H1 (cell line): Measurements from ENCODE around the gene GCSAM.

ENCODE experiments used
- PHF8 ChIP-seq: fragments of 200-600 bp; sonication (generic); conservative IDR thresholded peaks from 2 replicates; pipeline ENCODE4 v1.7.1; 2012; ENCODE audit warnings: low read depth, mild to moderate bottlenecking, inconsistent platforms, low read length, moderate library complexity
- POLR2A ChIP-seq, 2 experiments: IDR thresholded peaks; 1 replicate in 1 of 2; 2 replicates in 1 of 2; pipeline ENCODE4 v1.6.1; 2011; ENCODE audit warnings: low read depth in 2 of 2, low read length in 2 of 2, mild to moderate bottlenecking in 2 of 2; ENCODE audit errors: control extremely low read depth in 1 of 2
- POLR2AphosphoS5 ChIP-seq: IDR thresholded peaks from 2 replicates; pipeline ENCODE4 v1.6.1; 2011; ENCODE audit warnings: low read depth, low read length

DNA sequence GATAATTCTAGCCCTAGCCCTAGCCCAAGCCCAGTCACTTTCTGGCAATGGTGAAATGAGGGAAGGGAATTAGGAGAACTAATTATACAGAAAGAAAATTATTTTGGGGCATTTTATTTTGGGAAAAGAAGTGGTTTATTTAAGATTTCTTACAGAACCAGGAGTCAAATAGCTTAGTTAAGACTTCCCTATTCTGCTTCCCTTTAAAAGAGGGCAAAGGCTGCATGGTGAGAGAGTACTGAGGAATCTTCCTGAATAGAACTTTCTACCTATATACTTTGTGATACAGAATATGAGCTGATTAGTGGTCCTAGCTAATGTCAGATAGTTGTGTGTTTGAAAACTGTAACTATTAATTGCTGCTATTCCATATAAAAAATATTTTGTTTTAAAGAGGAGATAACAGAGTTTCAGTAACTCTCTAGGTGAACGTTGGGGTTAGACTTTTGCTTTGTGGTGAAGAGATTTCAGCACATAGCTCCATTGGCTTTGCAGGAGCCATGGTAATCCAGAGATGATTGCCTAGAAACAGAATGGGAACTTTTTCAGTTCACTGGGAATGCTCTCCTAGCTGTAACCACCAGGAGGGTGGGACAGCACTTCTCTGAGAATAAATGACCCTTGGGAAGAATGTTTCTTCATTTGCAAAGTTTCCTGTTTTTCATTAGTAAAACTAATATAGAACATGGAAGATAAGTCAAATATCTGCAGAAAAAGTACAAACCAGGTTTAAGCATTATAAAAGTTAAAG lies 5.3 kb upstream of the GCSAM start:
- TF ChIP-seq PHF8 (no peak), POLR2A (IDR thresholded peaks at IDR 0.05; ENCODE audit: control extremely low read depth in 1 of 2, low read depth in 2 of 2, low read length in 2 of 2) (no peak), POLR2AphosphoS5 (no peak)
